Middle frontal gyrus (tissue), 1 donor: ENCODE measurements around the gene UHRF1.
A peak's percentile ranks its signal among the peaks of the same experiment; 100 is the strongest.
"Not testable (repeated sequence)": the region's sequence is repeated elsewhere in the genome, so short reads cannot be mapped to it uniquely, and the experiment has no call there.

Experiments
- DNase-seq: peaks from one replicate; pipeline ENCODE4 v3.0.0-alpha.2; 2015; ENCODE audit warnings: low spot score; ENCODE audit errors: extremely low spot score

UHRF1 gene

GRCh38 chr19:4933528-4933927, 24.2 kb downstream of the UHRF1 start:
- DNase-seq: no peak

GRCh38 chr19:4935444-4935843, 26.1 kb downstream of the UHRF1 start:
- DNase-seq: no peak

- DNase-seq: no peak
Observed at GRCh38 chr19:4937060-4937459, 27.8 kb downstream of the UHRF1 start.

DNA sequence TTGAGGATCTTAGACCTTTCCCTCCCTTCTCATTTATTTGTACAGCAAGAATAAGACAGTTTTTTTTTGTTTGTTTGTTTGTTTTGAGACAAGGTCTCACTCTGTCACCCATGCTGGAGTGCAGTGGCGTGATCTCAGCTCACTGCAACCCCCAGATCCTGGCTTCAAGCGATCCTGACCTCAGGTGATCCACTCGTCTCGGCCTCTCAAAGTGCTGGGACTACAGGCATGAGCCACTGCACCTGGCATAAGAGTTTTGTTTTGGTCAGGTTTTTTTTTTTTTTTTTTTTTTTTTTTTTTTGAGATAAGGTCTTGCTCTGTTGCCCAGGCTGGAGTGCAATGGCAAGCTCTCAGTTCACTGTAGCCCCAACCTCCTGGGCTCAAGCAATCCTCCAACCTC, 29.2 kb downstream of the UHRF1 start:
- not testable (repeated sequence) for DNase-seq

DNA sequence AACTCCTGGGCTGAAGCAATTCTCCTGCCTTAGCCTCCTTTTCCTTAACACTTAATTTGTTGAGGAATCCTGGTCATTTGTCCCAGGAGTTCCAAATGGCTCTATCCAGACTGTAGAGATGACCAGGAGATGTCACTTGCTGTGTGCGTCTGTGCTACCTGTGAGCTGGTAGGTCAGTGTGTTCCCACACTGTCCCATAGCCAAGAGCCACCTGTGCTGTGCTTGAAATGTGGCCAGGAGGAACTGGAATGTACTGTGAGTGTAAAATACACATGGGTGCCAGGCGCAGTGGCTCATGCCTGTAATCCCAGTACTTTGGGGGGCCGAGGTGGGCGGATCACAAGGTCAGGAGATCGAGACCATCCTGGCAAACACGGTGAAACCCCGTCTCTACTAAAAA, 30.2 kb downstream of the UHRF1 start:
- DNase-seq: no peak

GRCh38 chr19:4941638-4942169, 32.4 kb downstream of the UHRF1 start:
- DNase-seq: not testable (repeated sequence)

- DNase-seq: not testable (repeated sequence)
Observed at GRCh38 chr19:4950650-4951049, 41.3 kb downstream of the UHRF1 start.

- DNase-seq: no peak
Observed at GRCh38 chr19:4951656-4952055, 42.4 kb downstream of the UHRF1 start.

DNA sequence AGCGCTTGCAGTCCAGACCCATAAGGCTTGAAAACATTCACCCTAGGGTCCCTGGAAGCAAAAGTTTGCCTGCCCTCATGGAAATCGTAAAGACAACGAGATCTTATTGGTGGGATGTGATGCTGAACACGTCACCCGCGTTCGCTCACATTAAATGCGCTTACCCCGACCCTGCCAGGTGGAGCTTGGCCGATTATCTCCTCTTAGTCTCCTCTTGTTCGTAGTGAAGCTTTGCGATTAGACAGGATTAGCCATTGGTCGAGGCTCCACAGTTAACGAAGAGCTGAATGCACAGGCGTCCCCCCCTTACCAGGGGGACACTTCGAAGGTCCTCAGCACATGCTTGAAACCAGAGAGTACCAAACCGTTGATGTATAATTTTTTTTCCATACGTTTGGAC, 43.6 kb downstream of the UHRF1 start:
- no peak for DNase-seq

GRCh38 chr19:4954320-4955149, 45.2 kb downstream of the UHRF1 start:
- DNase-seq: not testable (repeated sequence)

- DNase-seq: no peak
Observed at GRCh38 chr19:4955274-4955673, 46.0 kb downstream of the UHRF1 start.

- DNase-seq: no peak
Observed at GRCh38 chr19:4957981-4958380, 48.7 kb downstream of the UHRF1 start.

- no peak for DNase-seq
Observed at GRCh38 chr19:4962085-4962619, 52.9 kb downstream of the UHRF1 start.

GRCh38 chr19:4965061-4965460, 55.8 kb downstream of the UHRF1 start:
- DNase-seq: no peak

- no peak for DNase-seq
Observed at GRCh38 chr19:4966591-4966990, 57.3 kb downstream of the UHRF1 start.

DNA sequence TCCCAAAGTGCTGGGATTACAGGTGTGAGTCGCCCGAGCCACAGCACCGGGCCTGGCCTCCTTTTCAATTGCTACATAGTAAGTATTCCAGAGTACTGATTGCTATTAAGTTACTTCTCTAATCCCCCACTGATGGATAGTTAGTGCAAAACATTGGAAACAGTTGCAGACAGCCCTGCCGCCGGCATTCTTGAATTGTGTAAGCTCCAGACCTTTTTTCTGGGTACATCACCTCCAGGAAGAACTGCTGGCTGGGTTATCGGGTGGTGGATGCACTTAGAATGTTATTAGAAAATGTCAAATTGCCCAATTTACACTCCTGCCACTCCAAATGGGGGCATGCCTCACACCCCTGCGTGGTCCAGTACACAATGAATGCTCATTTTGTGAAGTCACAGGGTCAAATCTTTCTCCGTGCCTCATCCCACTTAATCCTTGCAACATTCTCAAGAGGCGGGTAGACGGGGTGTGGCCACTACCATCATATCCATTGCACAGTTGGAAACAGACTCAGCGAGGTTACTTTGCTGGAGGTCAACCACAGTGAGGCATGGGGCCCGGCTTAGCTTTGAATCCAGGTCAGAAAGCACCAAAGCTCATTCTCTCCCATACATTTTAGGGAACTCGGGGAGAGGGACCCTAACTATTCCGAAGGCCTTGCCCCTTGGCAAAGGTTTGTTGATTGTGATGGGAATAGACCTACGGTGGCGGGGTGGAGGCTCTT, 58.6 kb downstream of the UHRF1 start:
- DNase-seq: no peak

DNA sequence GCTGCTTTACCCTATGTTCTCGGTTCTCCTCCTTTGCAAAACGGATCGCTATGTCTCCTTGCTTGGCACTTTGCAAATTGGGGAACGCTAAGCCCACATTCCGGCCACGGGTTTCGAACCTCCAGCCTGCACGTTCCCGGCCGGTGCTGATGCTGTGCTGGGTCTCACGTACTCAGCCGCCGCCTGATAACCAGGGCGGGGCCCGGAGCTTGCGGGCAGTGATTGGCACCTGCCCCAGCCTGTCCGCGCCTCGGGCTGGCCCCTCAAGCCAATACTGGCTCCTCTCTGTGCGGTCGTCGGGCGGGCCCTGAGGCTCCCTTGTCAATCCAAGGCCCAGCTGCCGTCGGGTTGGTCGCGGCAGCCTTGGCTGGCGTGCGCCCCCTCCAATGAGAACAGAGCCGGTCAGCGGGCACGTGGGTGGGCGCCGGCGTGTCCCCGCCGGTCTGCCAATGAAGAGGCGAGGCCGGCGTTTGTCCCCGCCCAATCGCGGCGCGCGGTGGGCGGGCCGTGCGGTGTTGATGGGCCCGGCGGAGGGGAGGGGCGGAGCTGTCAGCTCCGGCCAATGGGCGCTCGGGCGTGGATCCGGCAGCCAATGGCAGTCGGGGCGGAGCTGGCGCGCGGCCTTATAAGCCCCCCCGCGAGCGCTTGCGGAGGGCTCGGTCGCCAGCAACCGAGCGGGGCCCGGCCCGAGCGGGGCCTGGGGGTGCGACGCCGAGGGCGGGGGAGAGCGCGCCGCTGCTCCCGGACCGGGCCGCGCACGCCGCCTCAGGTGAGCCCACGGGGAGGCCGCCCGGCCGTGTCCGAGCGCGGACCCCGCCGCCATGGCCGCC, 59.4 kb downstream of the UHRF1 start, which contains the start of gene KDM4B:
Gene KDM4B, plus strand, starts transcription at position 652 of the 830 bp plus-strand sequence. CDS start 63,778 bp downstream, outside the sequence.
- peak; percentile 97 for DNase-seq

- no peak for DNase-seq
Observed at GRCh38 chr19:4969292-4969771, 60.0 kb downstream of the UHRF1 start.

- no peak for DNase-seq
Observed at GRCh38 chr19:4969772-4970531, 60.7 kb downstream of the UHRF1 start.
